Measurements from ENCODE around the gene DAB1.

DNA sequence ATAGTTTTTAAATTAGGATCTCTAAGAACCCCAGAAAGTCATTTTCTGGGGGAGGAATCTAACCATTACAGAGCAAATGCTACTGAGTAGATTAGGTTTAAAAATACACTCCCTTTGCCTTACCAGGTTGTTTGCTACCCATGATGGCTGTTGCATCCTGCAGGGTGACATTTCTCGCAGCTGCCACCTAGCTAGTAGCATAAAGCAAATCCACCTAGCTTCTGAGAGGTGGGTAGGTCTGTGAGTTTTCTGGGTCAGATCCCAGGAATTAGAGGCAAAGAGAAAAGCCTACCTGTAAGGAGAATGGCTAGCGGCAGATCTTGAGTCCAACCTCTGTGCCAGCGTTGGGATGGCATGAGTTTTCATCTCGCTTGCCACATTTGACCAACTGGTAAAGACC, 95.9 kb downstream of the DAB1 start:
- no peak for TF ChIP-seq ZNF274 (IDR thresholded peaks at IDR 0.05; ENCODE audit: insufficient read depth, insufficient read length)
- no peak for TF ChIP-seq CTCF (IDR thresholded peaks at IDR 0.05 in 2 of 3, conservative IDR thresholded peaks at IDR 0.05 in 1 of 3; ENCODE audit: control insufficient read depth in 2 of 3, extremely low read depth in 1 of 3, insufficient read depth in 1 of 3, low read depth in 3 of 3, low read length in 3 of 3)
- no peak for TF ChIP-seq ZZZ3 (IDR thresholded peaks at IDR 0.05; ENCODE audit: control insufficient read depth, insufficient read length, low read depth)
